H9 (cell line): ENCODE data around the gene XK. TPM values are rescaled to one million over a fixed set of nuclear protein-coding genes. Genes with fewer than 3 reads are reported as not detected.

Source experiments
- DNase-seq: peaks from one replicate; pipeline ENCODE4 v3.0.0-alpha.2; 2017
- H2AFZ ChIP-seq: one replicate; pipeline ENCODE4 v1.6.1; 2013; ENCODE audit warnings: mild to moderate bottlenecking, low read length, control low read depth, moderate library complexity
- H2AK5ac ChIP-seq: 2 replicates; pipeline ENCODE4 v1.6.1; 2013; ENCODE audit warnings: low read length, control low read depth, mixed read lengths; ENCODE audit not compliant: insufficient read length
- H2BK120ac ChIP-seq: one replicate; pipeline ENCODE4 v1.6.1; 2013; ENCODE audit warnings: low read depth, mild to moderate bottlenecking, low read length, control low read depth, inconsistent platforms; ENCODE audit not compliant: poor library complexity, severe bottlenecking
- H2BK12ac ChIP-seq: 2 replicates; pipeline ENCODE4 v1.6.1; 2013; ENCODE audit warnings: low read length, control low read depth, mixed read lengths, low read depth; ENCODE audit not compliant: insufficient read length
- H2BK15ac ChIP-seq: 2 replicates; pipeline ENCODE4 v1.6.1; 2013; ENCODE audit warnings: low read depth, low read length, control low read depth
- H2BK20ac ChIP-seq: one replicate; pipeline ENCODE4 v1.6.1; 2013; ENCODE audit warnings: low read depth, mild to moderate bottlenecking, low read length, control low read depth, inconsistent platforms; ENCODE audit not compliant: poor library complexity, severe bottlenecking
- H2BK5ac ChIP-seq: 2 replicates; pipeline ENCODE4 v1.6.1; 2013; ENCODE audit warnings: low read length, control low read depth, mixed read lengths; ENCODE audit not compliant: insufficient read length
- H3K14ac ChIP-seq: 2 replicates; pipeline ENCODE4 v1.6.1; 2013; ENCODE audit warnings: low read length, control low read depth; ENCODE audit not compliant: insufficient read depth
- H3K18ac ChIP-seq: 2 replicates; pipeline ENCODE4 v1.6.1; 2013; ENCODE audit warnings: low read depth, mild to moderate bottlenecking, mixed read lengths, low read length, control low read depth; ENCODE audit not compliant: insufficient read length
- H3K23ac ChIP-seq: 2 replicates; pipeline ENCODE4 v1.6.1; 2013; ENCODE audit warnings: low read length, control low read depth, mixed read lengths, low read depth; ENCODE audit not compliant: insufficient read length
- H3K23me2 ChIP-seq: 2 replicates; pipeline ENCODE4 v1.6.1; 2013; ENCODE audit warnings: low read depth, mild to moderate bottlenecking, mixed read lengths, low read length, control low read depth; ENCODE audit not compliant: insufficient read length, poor library complexity, severe bottlenecking
- H3K27ac ChIP-seq: 2 replicates; pipeline ENCODE4 v1.5.1; 2013; ENCODE audit warnings: low read length, control low read depth, mixed read lengths, low read depth; ENCODE audit not compliant: insufficient read length
- H3K27me3 ChIP-seq: 2 replicates; pipeline ENCODE4 v1.6.1; 2013; ENCODE audit warnings: low read length, control low read depth, inconsistent platforms; ENCODE audit not compliant: insufficient read depth
- H3K4ac ChIP-seq: 2 replicates; pipeline ENCODE4 v1.6.1; 2013; ENCODE audit warnings: low read depth, mild to moderate bottlenecking, control low read depth, inconsistent platforms, low read length, moderate library complexity
- H3K4me1 ChIP-seq: 2 replicates; pipeline ENCODE4 v1.6.1; 2013; ENCODE audit warnings: low read length, control low read depth, inconsistent platforms; ENCODE audit not compliant: insufficient read depth
- H3K4me2 ChIP-seq: 2 replicates; pipeline ENCODE4 v1.6.1; 2013; ENCODE audit warnings: low read length, control low read depth, mixed read lengths; ENCODE audit not compliant: insufficient read length, insufficient read depth
- H3K56ac ChIP-seq: 2 replicates; pipeline ENCODE4 v1.6.1; 2013; ENCODE audit warnings: low read depth, mild to moderate bottlenecking, mixed read lengths, low read length, control low read depth; ENCODE audit not compliant: insufficient read length
- H3K79me1 ChIP-seq: 2 replicates; pipeline ENCODE4 v1.6.1; 2013; ENCODE audit warnings: low read depth, mild to moderate bottlenecking, moderate library complexity, low read length, control low read depth, inconsistent platforms; ENCODE audit not compliant: insufficient read depth, poor library complexity, severe bottlenecking
- H3K79me2 ChIP-seq: 2 replicates; pipeline ENCODE4 v1.6.1; 2013; ENCODE audit warnings: low read length, control low read depth, inconsistent platforms; ENCODE audit not compliant: insufficient read depth
- H3K9ac ChIP-seq: 2 replicates; pipeline ENCODE4 v1.6.1; 2013; ENCODE audit warnings: low read length, control low read depth, mixed read lengths; ENCODE audit not compliant: insufficient read length; ENCODE audit errors: extremely low read depth
- H3K9me3 ChIP-seq: one replicate; pipeline ENCODE4 v1.6.1; 2013; ENCODE audit warnings: low read depth, low read length, inconsistent platforms; ENCODE audit not compliant: control insufficient read depth
- H3T11ph ChIP-seq: one replicate; pipeline ENCODE4 v1.6.1; 2013; ENCODE audit warnings: mild to moderate bottlenecking, low read length, control low read depth, inconsistent platforms
- H4K20me1 ChIP-seq: one replicate; pipeline ENCODE4 v1.6.1; 2013; ENCODE audit not compliant: control insufficient read depth, insufficient read length, insufficient read depth
- H4K5ac ChIP-seq: 2 replicates; pipeline ENCODE4 v1.6.1; 2013; ENCODE audit warnings: low read depth, mild to moderate bottlenecking, mixed read lengths, low read length, control low read depth; ENCODE audit not compliant: insufficient read length
- H4K8ac ChIP-seq: replicated peaks from 2 replicates; pipeline ENCODE4 v1.6.1; 2013; ENCODE audit warnings: low read length, control low read depth, mixed read lengths, low read depth; ENCODE audit not compliant: insufficient read length
- H4K91ac ChIP-seq: 2 replicates; pipeline ENCODE4 v1.6.1; 2013; ENCODE audit warnings: low read depth, mild to moderate bottlenecking, moderate library complexity, mixed read lengths, low read length, control low read depth; ENCODE audit not compliant: insufficient read length
- H3K27ac Mint-ChIP-seq, 3 experiments: 2 replicates in 2 of 3; 3 replicates in 1 of 3; pipeline ENCODE4 v1.8.0; 2020 to 2021; ENCODE audit warnings: mixed read lengths in 3 of 3, mild to moderate bottlenecking in 1 of 3, moderate library complexity in 1 of 3
- H3K27me3 Mint-ChIP-seq: 2 replicates; pipeline ENCODE4 v1.8.0; 2021; ENCODE audit warnings: low read depth, mild to moderate bottlenecking, moderate library complexity, mixed read lengths
- H3K36me3 Mint-ChIP-seq, 3 experiments: 2 replicates in 2 of 3; 3 replicates in 1 of 3; pipeline ENCODE4 v1.8.0; 2020 to 2021; ENCODE audit warnings: low read depth in 3 of 3, mixed read lengths in 3 of 3; ENCODE audit not compliant: insufficient read depth in 1 of 3
- H3K4me1 Mint-ChIP-seq, 2 experiments: 2 replicates each; pipeline ENCODE4 v1.8.0; 2020; ENCODE audit warnings: mixed read lengths in 2 of 2
- H3K4me3 Mint-ChIP-seq, 2 experiments: 2 replicates in 1 of 2; 3 replicates in 1 of 2; pipeline ENCODE4 v1.8.0; 2020 to 2021; ENCODE audit warnings: mild to moderate bottlenecking in 2 of 2, mixed read lengths in 2 of 2, moderate library complexity in 1 of 2
- H3K9me3 Mint-ChIP-seq, 2 experiments: 2 replicates in 1 of 2; 3 replicates in 1 of 2; pipeline ENCODE4 v1.8.0; 2020; ENCODE audit warnings: mild to moderate bottlenecking in 2 of 2, mixed read lengths in 2 of 2, moderate library complexity in 1 of 2
- WGBS: extraction: QIAGEN DNeasy Blood & Tissue Kit; methylation state at CpG from one replicate; pipeline ENCODE4 v1.1.7; 2013; ENCODE audit warnings: missing lambda C conversion rate, low lambda C conversion rate, mixed read lengths; ENCODE audit not compliant: insufficient read length; ENCODE audit errors: extremely low coverage; 5-methylcytosine and 5-hydroxymethylcytosine counted together
- total RNA-seq: library from RNA; stranded (reverse); gene quantifications from 2 replicates; pipeline ENCODE4 v1.2.1, GENCODE V29; 2021
- TF ChIP-seq, protein P1 (sequence below): fragments of 200-600 bp; sonication (generic); conservative IDR thresholded peaks from 3 replicates; pipeline ENCODE4 v1.8.0; 2021; ENCODE audit warnings: antibody characterized with exemption, mild to moderate bottlenecking

Gene XK
- total RNA-seq, 1 experiment from 2014 or later, result 0.85 TPM

DNA sequence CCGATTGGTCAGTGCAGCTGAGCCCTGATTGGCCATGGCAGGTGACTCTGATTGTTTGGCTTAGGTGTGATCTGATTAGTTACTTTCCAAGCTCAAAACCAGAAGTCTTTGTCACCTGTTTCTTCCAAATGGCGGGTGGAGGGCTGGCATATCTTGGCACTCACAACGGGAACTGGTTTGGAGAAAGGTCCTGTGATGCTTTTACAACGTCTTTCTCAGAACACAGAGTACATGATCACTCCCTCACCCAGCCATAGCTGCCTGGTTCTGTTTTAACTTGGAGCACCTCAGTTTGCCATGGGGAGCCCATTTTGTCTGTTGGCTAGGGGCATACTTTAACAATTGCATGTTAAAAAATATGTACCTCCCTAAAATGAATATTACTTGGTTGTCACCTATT lies 13.0 kb upstream of the XK start:
- H2AK5ac ChIP-seq, result no peak overlapping the region
- H2BK12ac ChIP-seq, result no peak overlapping the region
- H3K27me3 ChIP-seq, result no peaks in the 10 kb centered on the region
- WGBS, result no CpG with 5 or more reads among the region's 4 CpGs
- H3K27me3 Mint-ChIP-seq, result no peaks in the 10 kb centered on the region
- H4K91ac ChIP-seq, result no peak overlapping the region
- H3K18ac ChIP-seq, result no peak overlapping the region
- no peak overlapping the region for H4K5ac ChIP-seq
- no peaks in the 10 kb centered on the region for H3K4me1 ChIP-seq
- no peaks in the 10 kb centered on the region for H3K23me2 ChIP-seq
- H3T11ph ChIP-seq, result no peak overlapping the region
- H3K27ac Mint-ChIP-seq, result no peak overlapping the region
- H2BK120ac ChIP-seq, result no peak overlapping the region
- no peak overlapping the region for H3K4me2 ChIP-seq
- no peak overlapping the region for H3K23ac ChIP-seq
- no peak overlapping the region for H3K56ac ChIP-seq
- H3K9me3 ChIP-seq, result no peaks in the 10 kb centered on the region
- no peaks in the 10 kb centered on the region for H3K4me1 Mint-ChIP-seq
- no peak overlapping the region for H3K27ac ChIP-seq
- H2BK5ac ChIP-seq, result no peak overlapping the region
- H3K9me3 Mint-ChIP-seq, result peaks cover 24 to 35% of the 10 kb centered on the region in 2 experiments; a peak in 4 of 5 replicates
- H4K8ac ChIP-seq, result no peak overlapping the region
- no peaks in the 10 kb centered on the region for H3K79me1 ChIP-seq
- H2BK15ac ChIP-seq, result no peak overlapping the region
- no peak overlapping the region for H3K4ac ChIP-seq
- no peak for DNase-seq
- no peak overlapping the region for H2BK20ac ChIP-seq
- H4K20me1 ChIP-seq, result no peaks in the 10 kb centered on the region
- H3K9ac ChIP-seq, result no peak overlapping the region
- H3K36me3 Mint-ChIP-seq, result peaks cover 0 to 2% (median 0%) of the 10 kb centered on the region in 3 experiments; a peak in 1 of 7 replicates
- H2AFZ ChIP-seq, result no peak overlapping the region
- H3K14ac ChIP-seq, result no peak overlapping the region
- no peak overlapping the region for H3K4me3 Mint-ChIP-seq
- H3K79me2 ChIP-seq, result no peaks in the 10 kb centered on the region
- TF ChIP-seq, protein P1, sequence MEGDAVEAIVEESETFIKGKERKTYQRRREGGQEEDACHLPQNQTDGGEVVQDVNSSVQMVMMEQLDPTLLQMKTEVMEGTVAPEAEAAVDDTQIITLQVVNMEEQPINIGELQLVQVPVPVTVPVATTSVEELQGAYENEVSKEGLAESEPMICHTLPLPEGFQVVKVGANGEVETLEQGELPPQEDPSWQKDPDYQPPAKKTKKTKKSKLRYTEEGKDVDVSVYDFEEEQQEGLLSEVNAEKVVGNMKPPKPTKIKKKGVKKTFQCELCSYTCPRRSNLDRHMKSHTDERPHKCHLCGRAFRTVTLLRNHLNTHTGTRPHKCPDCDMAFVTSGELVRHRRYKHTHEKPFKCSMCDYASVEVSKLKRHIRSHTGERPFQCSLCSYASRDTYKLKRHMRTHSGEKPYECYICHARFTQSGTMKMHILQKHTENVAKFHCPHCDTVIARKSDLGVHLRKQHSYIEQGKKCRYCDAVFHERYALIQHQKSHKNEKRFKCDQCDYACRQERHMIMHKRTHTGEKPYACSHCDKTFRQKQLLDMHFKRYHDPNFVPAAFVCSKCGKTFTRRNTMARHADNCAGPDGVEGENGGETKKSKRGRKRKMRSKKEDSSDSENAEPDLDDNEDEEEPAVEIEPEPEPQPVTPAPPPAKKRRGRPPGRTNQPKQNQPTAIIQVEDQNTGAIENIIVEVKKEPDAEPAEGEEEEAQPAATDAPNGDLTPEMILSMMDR, result no peak
